K562 (cell line): ENCODE results near the gene SLC12A4. TPM values are rescaled to one million over a fixed set of nuclear protein-coding genes. Genes with fewer than 3 reads are reported as not detected.

ENCODE experiments used
- KHSRP ChIP-seq: fragments of 450-650 bp; IDR thresholded peaks from 2 replicates; pipeline ENCODE4 v1.6.1; 2017
- NR2C2 ChIP-seq, 2 experiments: fragments of 200-800 bp in 1 of 2; sonication (Bioruptor generic) in 1 of 2; sonication (generic) in 1 of 2; formaldehyde crosslinking in 1 of 2; IDR thresholded peaks; 2 replicates each; pipeline versions ENCODE4 v1.6.1 to v1.8.0; 2016 to 2022; ENCODE audit warnings: mild to moderate bottlenecking in 1 of 2, missing compliant biosample characterization in 1 of 2, missing genetic modification characterization in 1 of 2, missing genetic modification reagents in 1 of 2
- SPI1 ChIP-seq: IDR thresholded peaks from 2 replicates; pipeline ENCODE4 v1.6.1; 2011; ENCODE audit warnings: low read depth, low read length, control low read depth, borderline replicate concordance
- ZNF197 ChIP-seq: fragments of 200-800 bp; sonication (Bioruptor generic); IDR thresholded peaks from 2 replicates; pipeline ENCODE4 v1.6.1; 2016; ENCODE audit warnings: low read depth, missing genetic modification characterization, missing compliant biosample characterization
- ZNF668 ChIP-seq: fragments of 250-450 bp; sonication (Bioruptor Pico); IDR thresholded peaks from 2 replicates; pipeline ENCODE4 v1.8.0; 2022; ENCODE audit warnings: mild to moderate bottlenecking, inconsistent platforms
- ZNF785 ChIP-seq: fragments of 250-450 bp; sonication (Bioruptor Pico); IDR thresholded peaks from 2 replicates; pipeline ENCODE4 v1.4.0; 2020; ENCODE audit warnings: mild to moderate bottlenecking
- polyA plus RNA-seq, 8 experiments: library from polyadenylated mRNA; depleted of rRNA in 4 of 8; stranded (reverse) in 5 of 8; unstranded in 3 of 8; fragments of >200 nt; fragmentation: Nextera tagmentation in 2 of 8; fragmentation: Illumina TruSeq in 1 of 8; extraction: Ambion mirVana in 2 of 8; extraction: Trizol in 1 of 8; gene quantifications; 2 replicates each; pipeline versions ENCODE4 v1.2.1 to v1.2.3, GENCODE V29; 2011 to 2014; ENCODE audit warnings: inconsistent platforms in 1 of 8, missing spikeins in 1 of 8
- total RNA-seq, 7 experiments: library from RNA; depleted of rRNA in 6 of 7; stranded (reverse); fragments of >200 nt in 6 of 7; fragmentation: Illumina TruSeq in 2 of 7; extraction: Trizol in 2 of 7; gene quantifications; 2 replicates each; pipeline versions ENCODE4 v1.2.1 to v1.2.3, GENCODE V29; 2011 to 2021; ENCODE audit warnings: low replicate concordance in 1 of 7
- TF ChIP-seq, protein P1 (sequence below), 2 experiments: IDR thresholded peaks in 1 of 2; conservative IDR thresholded peaks in 1 of 2; 2 replicates each; pipeline ENCODE4 v1.6.1; 2016; ENCODE audit warnings: low read depth in 2 of 2, mild to moderate bottlenecking in 1 of 2, missing compliant biosample characterization in 1 of 2, missing genetic modification characterization in 1 of 2, moderate library complexity in 1 of 2
- TF ChIP-seq, protein P2 (sequence below): sonication (generic); formaldehyde crosslinking; IDR thresholded peaks from 2 replicates; pipeline ENCODE4 v1.5.0; 2020; ENCODE audit warnings: missing genetic modification reagents
- TF ChIP-seq, protein P3 (sequence below), 2 experiments: fragments of 450-650 bp in 1 of 2; sonication (generic) in 1 of 2; formaldehyde crosslinking in 1 of 2; IDR thresholded peaks in 1 of 2; conservative IDR thresholded peaks in 1 of 2; 2 replicates each; pipeline versions ENCODE4 v1.6.1 to v1.8.1; 2016 to 2023; ENCODE audit warnings: mild to moderate bottlenecking in 2 of 2, moderate library complexity in 2 of 2, inconsistent platforms in 1 of 2, missing genetic modification reagents in 1 of 2
- TF ChIP-seq, protein P4 (sequence below): fragments of 450-650 bp; IDR thresholded peaks from 2 replicates; pipeline ENCODE4 v1.6.1; 2018; ENCODE audit not compliant: partially characterized antibody
- TF ChIP-seq, protein P5 (sequence below): IDR thresholded peaks from 3 replicates; pipeline ENCODE4 v1.6.1; 2011; ENCODE audit warnings: borderline replicate concordance, mild to moderate bottlenecking; ENCODE audit not compliant: insufficient read length, insufficient read depth

The SLC12A4 gene
- total and polyA plus RNA-seq, 9 of the 15 experiments (the other 6 are each of a cell fraction or from before 2014, with no cell fraction given): 0.75 to 43.5 (median 15.0) TPM

DNA sequence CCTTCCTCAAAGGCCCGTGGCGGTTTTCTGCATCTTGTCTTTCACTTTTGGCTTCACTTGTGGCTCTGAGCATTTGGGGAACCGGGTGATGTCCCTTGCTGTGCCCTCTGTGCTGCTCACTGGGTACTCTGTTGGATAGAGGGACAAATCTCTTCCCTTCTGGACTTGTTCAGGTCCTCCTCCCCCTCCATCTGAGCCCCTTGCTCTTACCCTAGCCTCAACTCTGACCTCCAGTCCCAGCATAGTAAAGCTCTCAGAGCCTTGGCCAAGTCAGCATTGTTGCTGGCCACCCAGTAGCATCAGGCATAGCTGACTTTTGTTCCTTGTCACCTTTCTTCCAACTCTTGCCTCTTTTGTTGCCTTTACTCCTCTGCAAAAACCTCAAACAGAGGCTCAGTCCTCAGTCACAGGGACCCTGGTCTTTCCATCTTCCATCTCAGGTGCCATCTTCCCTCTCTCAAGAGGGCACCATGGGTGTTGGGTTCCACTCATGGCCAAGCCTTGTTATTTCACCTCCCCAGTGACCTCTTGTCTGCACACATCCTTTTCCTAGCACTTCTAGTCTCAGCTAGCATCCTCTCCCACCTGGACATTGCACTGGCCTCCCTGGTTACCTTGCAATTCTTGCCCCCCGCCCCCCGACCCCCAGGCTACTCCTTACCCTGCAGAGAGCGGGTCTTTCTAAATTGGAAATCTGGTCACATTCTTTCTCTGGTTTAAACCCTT lies 31.4 kb downstream of the SLC12A4 start (continued):
- TF ChIP-seq, protein P1, sequence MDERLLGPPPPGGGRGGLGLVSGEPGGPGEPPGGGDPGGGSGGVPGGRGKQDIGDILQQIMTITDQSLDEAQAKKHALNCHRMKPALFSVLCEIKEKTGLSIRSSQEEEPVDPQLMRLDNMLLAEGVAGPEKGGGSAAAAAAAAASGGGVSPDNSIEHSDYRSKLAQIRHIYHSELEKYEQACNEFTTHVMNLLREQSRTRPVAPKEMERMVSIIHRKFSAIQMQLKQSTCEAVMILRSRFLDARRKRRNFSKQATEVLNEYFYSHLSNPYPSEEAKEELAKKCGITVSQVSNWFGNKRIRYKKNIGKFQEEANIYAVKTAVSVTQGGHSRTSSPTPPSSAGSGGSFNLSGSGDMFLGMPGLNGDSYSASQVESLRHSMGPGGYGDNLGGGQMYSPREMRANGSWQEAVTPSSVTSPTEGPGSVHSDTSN (CRISPR knock-in tag; IDR thresholded peaks at IDR 0.05; ENCODE audit: low read depth): no peak
- TF ChIP-seq, protein P1 (tag; conservative IDR thresholded peaks at IDR 0.05; ENCODE audit: low read depth): no peak
- TF ChIP-seq KHSRP (no peak), NR2C2 (CRISPR knock-in tag; IDR thresholded peaks at IDR 0.05) (no peak), NR2C2 (tag; IDR thresholded peaks at IDR 0.05) (peak; percentile 84), SPI1 (peak; percentile 58; the same call in 1 of the 2 replicates), ZNF668 (no peak), ZNF197 (CRISPR knock-in tag) (no peak), ZNF785 (no peak)
- TF ChIP-seq, protein P2, sequence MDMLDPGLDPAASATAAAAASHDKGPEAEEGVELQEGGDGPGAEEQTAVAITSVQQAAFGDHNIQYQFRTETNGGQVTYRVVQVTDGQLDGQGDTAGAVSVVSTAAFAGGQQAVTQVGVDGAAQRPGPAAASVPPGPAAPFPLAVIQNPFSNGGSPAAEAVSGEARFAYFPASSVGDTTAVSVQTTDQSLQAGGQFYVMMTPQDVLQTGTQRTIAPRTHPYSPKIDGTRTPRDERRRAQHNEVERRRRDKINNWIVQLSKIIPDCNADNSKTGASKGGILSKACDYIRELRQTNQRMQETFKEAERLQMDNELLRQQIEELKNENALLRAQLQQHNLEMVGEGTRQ (CRISPR knock-in tag): no peak
- TF ChIP-seq, protein P3, sequence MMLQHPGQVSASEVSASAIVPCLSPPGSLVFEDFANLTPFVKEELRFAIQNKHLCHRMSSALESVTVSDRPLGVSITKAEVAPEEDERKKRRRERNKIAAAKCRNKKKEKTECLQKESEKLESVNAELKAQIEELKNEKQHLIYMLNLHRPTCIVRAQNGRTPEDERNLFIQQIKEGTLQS (IDR thresholded peaks at IDR 0.05): no peak
- TF ChIP-seq, protein P3 (CRISPR knock-in tag; conservative IDR thresholded peaks at IDR 0.05): no peak
- TF ChIP-seq, protein P4, sequence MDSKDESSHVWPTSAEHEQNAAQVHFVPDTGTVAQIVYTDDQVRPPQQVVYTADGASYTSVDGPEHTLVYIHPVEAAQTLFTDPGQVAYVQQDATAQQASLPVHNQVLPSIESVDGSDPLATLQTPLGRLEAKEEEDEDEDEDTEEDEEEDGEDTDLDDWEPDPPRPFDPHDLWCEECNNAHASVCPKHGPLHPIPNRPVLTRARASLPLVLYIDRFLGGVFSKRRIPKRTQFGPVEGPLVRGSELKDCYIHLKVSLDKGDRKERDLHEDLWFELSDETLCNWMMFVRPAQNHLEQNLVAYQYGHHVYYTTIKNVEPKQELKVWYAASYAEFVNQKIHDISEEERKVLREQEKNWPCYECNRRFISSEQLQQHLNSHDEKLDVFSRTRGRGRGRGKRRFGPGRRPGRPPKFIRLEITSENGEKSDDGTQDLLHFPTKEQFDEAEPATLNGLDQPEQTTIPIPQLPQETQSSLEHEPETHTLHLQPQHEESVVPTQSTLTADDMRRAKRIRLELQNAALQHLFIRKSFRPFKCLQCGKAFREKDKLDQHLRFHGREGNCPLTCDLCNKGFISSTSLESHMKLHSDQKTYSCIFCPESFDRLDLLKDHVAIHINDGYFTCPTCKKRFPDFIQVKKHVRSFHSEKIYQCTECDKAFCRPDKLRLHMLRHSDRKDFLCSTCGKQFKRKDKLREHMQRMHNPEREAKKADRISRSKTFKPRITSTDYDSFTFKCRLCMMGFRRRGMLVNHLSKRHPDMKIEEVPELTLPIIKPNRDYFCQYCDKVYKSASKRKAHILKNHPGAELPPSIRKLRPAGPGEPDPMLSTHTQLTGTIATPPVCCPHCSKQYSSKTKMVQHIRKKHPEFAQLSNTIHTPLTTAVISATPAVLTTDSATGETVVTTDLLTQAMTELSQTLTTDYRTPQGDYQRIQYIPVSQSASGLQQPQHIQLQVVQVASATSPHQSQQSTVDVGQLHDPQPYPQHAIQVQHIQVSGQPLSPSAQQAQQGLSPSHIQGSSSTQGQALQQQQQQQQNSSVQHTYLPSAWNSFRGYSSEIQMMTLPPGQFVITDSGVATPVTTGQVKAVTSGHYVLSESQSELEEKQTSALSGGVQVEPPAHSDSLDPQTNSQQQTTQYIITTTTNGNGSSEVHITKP: peak; percentile 69
- TF ChIP-seq, protein P5, sequence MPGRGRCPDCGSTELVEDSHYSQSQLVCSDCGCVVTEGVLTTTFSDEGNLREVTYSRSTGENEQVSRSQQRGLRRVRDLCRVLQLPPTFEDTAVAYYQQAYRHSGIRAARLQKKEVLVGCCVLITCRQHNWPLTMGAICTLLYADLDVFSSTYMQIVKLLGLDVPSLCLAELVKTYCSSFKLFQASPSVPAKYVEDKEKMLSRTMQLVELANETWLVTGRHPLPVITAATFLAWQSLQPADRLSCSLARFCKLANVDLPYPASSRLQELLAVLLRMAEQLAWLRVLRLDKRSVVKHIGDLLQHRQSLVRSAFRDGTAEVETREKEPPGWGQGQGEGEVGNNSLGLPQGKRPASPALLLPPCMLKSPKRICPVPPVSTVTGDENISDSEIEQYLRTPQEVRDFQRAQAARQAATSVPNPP: no peak
